WTC11 (cell line): ENCODE results near the gene ADGRV1. TPM values are rescaled to one million over a fixed set of nuclear protein-coding genes. Genes with fewer than 3 reads are reported as not detected.

Experiments
- ATAC-seq: fragments of 200-7000 bp; cut with Tn5 transposase; 2 replicates; pipeline ENCODE4 v1.10.0; 2021; ENCODE audit warnings: mild to moderate bottlenecking, moderate library complexity
- CTCF ChIA-PET: fragments of 300-600 bp; sonication (Branson Sonifier 250); formaldehyde crosslinking; loops from one replicate; lab custom pipeline; 2021; ENCODE audit warnings: antibody characterized with exemption; lab: Charles Lee
- POLR2A ChIA-PET: fragments of 350-600 bp; sonication (Branson Sonifier 250); formaldehyde crosslinking; loops from one replicate; lab custom pipeline; 2021; ENCODE audit warnings: antibody characterized with exemption; lab: Charles Lee
- DNase-seq: peaks from one replicate; pipeline ENCODE4 v3.0.0; 2021; ENCODE audit warnings: low spot score
- H3K27ac Mint-ChIP-seq: 2 replicates; pipeline ENCODE4 v1.8.0; 2021; ENCODE audit warnings: mixed read lengths
- H3K27me3 Mint-ChIP-seq: 2 replicates; pipeline ENCODE4 v1.8.0; 2021; ENCODE audit warnings: low read depth, mild to moderate bottlenecking, moderate library complexity, mixed read lengths
- H3K36me3 Mint-ChIP-seq: 2 replicates; pipeline ENCODE4 v1.8.0; 2021; ENCODE audit warnings: mixed read lengths
- H3K4me1 Mint-ChIP-seq: 2 replicates; pipeline ENCODE4 v1.8.0; 2022; ENCODE audit warnings: mixed read lengths
- H3K4me3 Mint-ChIP-seq: 2 replicates; pipeline ENCODE4 v1.8.0; 2021; ENCODE audit warnings: mild to moderate bottlenecking, moderate library complexity, mixed read lengths
- H3K9me3 Mint-ChIP-seq: 2 replicates; pipeline ENCODE4 v1.8.0; 2021; ENCODE audit warnings: mixed read lengths
- ARID4B ChIP-seq: sonication (generic); formaldehyde crosslinking; IDR thresholded peaks from 2 replicates; pipeline ENCODE4 v1.8.0; 2023; ENCODE audit warnings: missing genetic modification reagents, mild to moderate bottlenecking, borderline replicate concordance
- ATF2 ChIP-seq: sonication (generic); formaldehyde crosslinking; IDR thresholded peaks from 2 replicates; pipeline ENCODE4 v1.8.1; 2022; ENCODE audit warnings: low read depth, missing genetic modification reagents, borderline replicate concordance
- CREM ChIP-seq: sonication (generic); formaldehyde crosslinking; IDR thresholded peaks from 2 replicates; pipeline ENCODE4 v1.8.1; 2022; ENCODE audit warnings: mild to moderate bottlenecking, missing genetic modification reagents, moderate library complexity
- E2F4 ChIP-seq: sonication (generic); formaldehyde crosslinking; IDR thresholded peaks from 2 replicates; pipeline ENCODE4 v1.8.1; 2022; ENCODE audit warnings: low read depth, mild to moderate bottlenecking, moderate library complexity, missing genetic modification reagents, borderline replicate concordance
- EMX1 ChIP-seq: fragments of 250-450 bp; sonication (Bioruptor Pico); IDR thresholded peaks from 2 replicates; pipeline ENCODE4 v1.8.0; 2021; ENCODE audit warnings: mild to moderate bottlenecking
- ESRRA ChIP-seq: sonication (generic); formaldehyde crosslinking; IDR thresholded peaks from 2 replicates; pipeline ENCODE4 v1.8.1; 2022; ENCODE audit warnings: mild to moderate bottlenecking, missing genetic modification reagents, borderline replicate concordance
- MAX ChIP-seq: sonication (generic); formaldehyde crosslinking; IDR thresholded peaks from 2 replicates; pipeline ENCODE4 v1.8.0; 2022; ENCODE audit warnings: mild to moderate bottlenecking, missing genetic modification reagents
- MLX ChIP-seq: sonication (generic); formaldehyde crosslinking; IDR thresholded peaks from 2 replicates; pipeline ENCODE4 v1.8.1; 2023; ENCODE audit warnings: mild to moderate bottlenecking, missing genetic modification reagents, moderate library complexity
- NR1H2 ChIP-seq: sonication (generic); formaldehyde crosslinking; IDR thresholded peaks from 2 replicates; pipeline ENCODE4 v1.9.0; 2021; ENCODE audit warnings: mild to moderate bottlenecking, moderate library complexity, missing genetic modification reagents
- NR3C1 ChIP-seq: sonication (generic); formaldehyde crosslinking; conservative IDR thresholded peaks from 2 replicates; pipeline ENCODE4 v1.8.1; 2023; ENCODE audit warnings: low read depth, mild to moderate bottlenecking, missing genetic modification reagents
- PRRX2 ChIP-seq: fragments of 250-450 bp; sonication (Bioruptor Pico); IDR thresholded peaks from 2 replicates; pipeline ENCODE4 v1.8.0; 2021; ENCODE audit warnings: mild to moderate bottlenecking
- SMAD4 ChIP-seq: sonication (generic); formaldehyde crosslinking; IDR thresholded peaks from 2 replicates; pipeline ENCODE4 v1.8.0; 2022; ENCODE audit warnings: mild to moderate bottlenecking, missing genetic modification reagents
- SOX15 ChIP-seq: fragments of 250-450 bp; sonication (Bioruptor Pico); IDR thresholded peaks from 2 replicates; pipeline ENCODE4 v1.9.0; 2021; ENCODE audit warnings: mild to moderate bottlenecking
- TCF7 ChIP-seq: sonication (generic); formaldehyde crosslinking; IDR thresholded peaks from 2 replicates; pipeline ENCODE4 v1.8.0; 2022; ENCODE audit warnings: mild to moderate bottlenecking, low read depth, missing genetic modification reagents, moderate library complexity
- ZNF416 ChIP-seq: fragments of 250-450 bp; sonication (Bioruptor Pico); IDR thresholded peaks from 2 replicates; pipeline ENCODE4 v1.9.0; 2021; ENCODE audit warnings: mild to moderate bottlenecking, inconsistent platforms
- ZNF425 ChIP-seq: fragments of 250-450 bp; sonication (Bioruptor Pico); conservative IDR thresholded peaks from 2 replicates; pipeline ENCODE4 v1.9.0; 2021; ENCODE audit warnings: mild to moderate bottlenecking
- ZNF512 ChIP-seq: sonication (generic); formaldehyde crosslinking; IDR thresholded peaks from 2 replicates; pipeline ENCODE4 v1.8.1; 2022; ENCODE audit warnings: missing genetic modification reagents, borderline replicate concordance
- total RNA-seq: library from RNA; stranded (reverse); gene quantifications from 3 replicates; pipeline ENCODE4 v1.2.3, GENCODE V29; 2021

Gene ADGRV1
- total RNA-seq, 1 experiment from 2014 or later, result 74.5 TPM

- Mint-ChIP-seq H3K4me1 (peaks cover 46% of the 10 kb centered on the region), H3K27ac (no peak overlapping the region), H3K9me3 (no peaks in the 10 kb centered on the region), H3K27me3 (no peaks in the 10 kb centered on the region), H3K4me3 (no peak overlapping the region), H3K36me3 (peaks cover 4% of the 10 kb centered on the region)
- ChIA-PET POLR2A (no interaction called here), CTCF (no interaction called here)
- ATAC-seq (no peak), DNase-seq (no peak)
- no peak for TF ChIP-seq ZNF512 (CRISPR knock-in tag)
- TF ChIP-seq ATF2, result no peak
- TF ChIP-seq ZNF416 (CRISPR knock-in tag), result no peak
- TF ChIP-seq TCF7, result no peak
- TF ChIP-seq PRRX2, result no peak
- TF ChIP-seq CREM, result no peak
- TF ChIP-seq MAX (CRISPR knock-in tag), result no peak
- TF ChIP-seq EMX1 (CRISPR knock-in tag), result no peak
- no peak for TF ChIP-seq NR3C1 (CRISPR knock-in tag)
- TF ChIP-seq ZNF425, result no peak
- TF ChIP-seq NR1H2, result no peak
- no peak for TF ChIP-seq SMAD4 (CRISPR knock-in tag)
- TF ChIP-seq SOX15 (CRISPR knock-in tag), result no peak
- no peak for TF ChIP-seq E2F4 (CRISPR knock-in tag)
- no peak for TF ChIP-seq ESRRA (CRISPR knock-in tag)
- TF ChIP-seq ARID4B (CRISPR knock-in tag), result no peak
- no peak for TF ChIP-seq MLX (CRISPR knock-in tag)
These were observed 318.5 kb downstream of the ADGRV1 start for GRCh38 chr5:90877049-90877448.
